Measurements from ENCODE around the gene SHC3. TPM values are rescaled to one million over a fixed set of nuclear protein-coding genes. Genes with fewer than 3 reads are reported as not detected.
A peak's percentile ranks its signal among the peaks of the same experiment; 100 is the strongest.

The SHC3 gene
- total RNA-seq, 1 donor from 2014 or later, result 0.35 TPM

DNA sequence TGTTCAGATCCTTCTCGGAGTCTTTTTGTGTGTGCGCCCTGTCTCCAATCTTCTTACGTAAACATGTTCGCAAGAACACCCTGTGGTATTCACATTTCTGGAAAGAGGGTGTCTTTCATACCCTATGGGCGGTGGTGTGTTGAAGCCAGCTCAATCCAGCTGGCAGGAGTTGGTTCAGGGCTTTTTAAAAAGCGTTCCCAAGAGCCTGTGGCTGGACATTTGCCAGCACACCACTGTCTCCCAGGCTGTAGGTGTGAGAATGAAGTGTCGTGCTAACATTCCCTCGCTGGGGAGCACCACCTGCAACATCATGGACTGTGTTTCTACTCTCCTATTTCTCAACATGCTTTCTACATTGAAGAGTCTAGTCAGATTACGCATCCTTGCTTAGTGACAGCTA, 135.6 kb downstream of the SHC3 start:
- DNase-seq (no peak), ATAC-seq (ENCODE audit: poor library complexity) (no peak)
- intact Hi-C loops (cut with DNase I), result no loop called here

DNA sequence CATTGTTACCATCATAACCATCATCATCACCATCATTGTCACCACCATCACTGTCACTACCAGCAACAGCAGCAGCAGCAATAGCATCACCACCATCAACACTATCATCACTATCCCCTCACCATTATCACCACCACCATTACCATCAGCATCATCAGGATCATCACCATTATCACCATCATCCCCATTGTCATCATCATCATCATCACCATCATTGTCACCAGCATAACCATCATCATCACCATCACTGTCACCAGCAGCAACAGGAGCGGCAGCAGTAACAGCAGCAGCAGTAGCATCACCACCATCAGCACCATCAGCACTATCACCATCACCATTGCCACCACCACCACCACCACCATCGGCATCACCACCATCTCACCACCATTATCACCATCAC, 139.0 kb downstream of the SHC3 start:
- intact Hi-C loops (cut with DNase I), result no loop called here
- DNase-seq (no peak), ATAC-seq (ENCODE audit: poor library complexity) (no peak)

DNA sequence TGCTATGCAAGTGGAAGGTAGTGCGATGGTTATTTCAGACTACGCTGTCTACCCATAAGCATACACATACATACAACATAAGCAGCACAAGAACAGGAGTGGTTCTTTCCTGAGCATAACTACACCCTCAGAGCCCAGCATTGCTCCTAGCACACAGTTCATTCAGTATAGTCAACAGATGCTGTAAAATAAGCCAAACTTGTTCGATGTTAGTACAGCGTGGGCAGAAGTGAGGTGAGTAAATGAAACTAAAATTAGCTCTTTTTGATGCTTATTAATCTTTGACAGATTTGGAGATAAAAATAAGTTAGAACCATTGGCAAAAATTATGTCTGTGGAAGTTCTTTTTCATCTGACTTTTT, 139.5 kb downstream of the SHC3 start:
- DNase-seq (no peak), ATAC-seq (ENCODE audit: poor library complexity) (no peak)
- intact Hi-C loops (cut with DNase I), result no loop called here

DNA sequence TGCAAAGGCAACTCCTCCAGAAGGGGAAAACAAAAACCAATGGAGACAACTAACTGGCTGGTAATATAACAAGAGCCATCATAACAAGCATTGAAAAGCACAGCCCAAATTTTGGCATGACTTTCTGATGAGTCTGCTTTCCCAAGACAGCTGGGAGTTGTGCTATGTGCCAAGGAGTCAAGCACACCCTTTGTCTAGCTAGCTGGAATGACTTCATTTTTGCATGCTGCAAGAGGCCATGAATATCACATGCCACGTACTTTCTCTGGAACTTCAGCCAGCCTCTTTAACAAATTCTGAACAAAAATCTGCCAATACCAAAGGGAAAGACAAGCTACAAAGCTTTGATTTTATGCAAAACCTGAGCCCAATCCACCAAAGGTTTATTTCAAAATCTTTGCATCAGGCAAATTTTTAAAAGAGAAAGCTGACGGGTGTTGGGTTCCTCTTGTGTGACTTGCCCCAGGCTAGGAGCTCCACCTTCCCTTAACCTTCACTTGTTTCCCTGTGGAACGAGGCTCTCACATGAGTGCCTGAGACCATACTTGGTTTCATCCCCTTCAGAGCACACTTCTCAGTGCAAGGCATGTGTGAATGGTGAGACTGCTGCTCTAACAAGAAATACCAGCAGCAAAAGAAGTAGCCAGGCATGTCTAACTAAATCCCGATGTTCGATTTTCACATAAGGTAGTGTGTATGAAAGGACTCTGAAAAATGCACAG, 140.1 kb downstream of the SHC3 start:
- intact Hi-C loops (cut with DNase I), result no loop called here
- DNase-seq (no peak), ATAC-seq (ENCODE audit: poor library complexity) (peak; percentile 87)

DNA sequence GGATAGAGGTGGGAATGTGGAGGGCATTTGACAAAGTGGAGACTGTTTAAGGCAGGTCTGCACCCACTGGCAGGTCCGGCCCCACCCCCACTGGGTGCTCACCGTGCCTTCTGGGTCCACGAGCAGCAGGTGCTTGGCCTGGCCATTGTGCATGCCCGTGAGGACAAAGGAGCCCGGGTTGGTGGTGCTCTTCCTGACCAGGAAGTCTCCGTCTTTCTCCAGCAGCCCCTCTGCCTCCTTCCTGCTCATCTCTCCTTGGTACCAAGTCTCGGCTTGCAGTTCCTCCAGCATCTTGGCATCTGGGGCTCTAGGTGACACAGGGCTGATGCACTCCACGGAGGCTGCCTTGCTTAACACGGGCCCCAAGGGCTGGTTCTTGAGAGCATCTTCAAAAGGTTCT, 140.7 kb downstream of the SHC3 start:
- intact Hi-C loops (cut with DNase I), result no loop called here
- no peak for ATAC-seq (ENCODE audit: poor library complexity)
- no peak for DNase-seq

DNA sequence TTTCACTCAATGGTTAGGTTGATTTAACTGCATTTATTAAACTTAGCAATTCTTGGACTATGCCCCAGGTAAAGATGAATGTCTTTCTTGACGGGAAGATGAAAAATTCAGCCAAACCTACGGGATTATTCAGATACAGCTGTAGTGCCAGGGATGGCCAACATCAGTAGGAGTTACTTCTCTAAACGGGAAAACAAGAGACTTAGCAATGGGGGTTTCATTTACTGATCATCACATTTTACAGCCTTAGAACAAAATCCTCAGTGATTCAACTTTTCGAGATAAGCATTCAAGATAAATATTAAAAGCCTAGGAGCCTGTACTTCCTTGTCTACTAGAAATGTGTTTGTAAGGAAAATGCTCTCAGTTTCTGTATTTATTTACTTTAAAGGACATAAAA, 141.3 kb downstream of the SHC3 start:
- ATAC-seq (ENCODE audit: poor library complexity) (no peak), DNase-seq (no peak)
- intact Hi-C loops (cut with DNase I), result no loop called here

DNA sequence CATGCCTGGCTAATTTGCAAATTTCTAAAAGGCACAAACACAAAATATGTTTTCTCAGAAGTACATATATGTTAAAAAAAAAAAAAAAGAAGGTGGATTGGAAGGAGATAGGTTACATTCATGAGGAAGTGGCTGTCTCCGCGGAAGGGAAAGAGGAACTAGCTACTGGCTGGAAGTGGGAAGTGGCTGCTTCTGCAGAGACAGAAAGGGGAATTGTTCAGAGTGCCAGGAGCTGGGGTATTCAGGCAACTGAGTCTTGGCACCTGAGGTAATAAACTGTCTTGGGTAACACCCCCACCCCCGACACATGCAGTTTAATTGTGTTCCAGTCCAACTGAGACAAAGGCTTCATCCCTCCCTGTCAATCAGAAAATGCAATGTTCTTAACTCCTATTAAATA, 141.7 kb downstream of the SHC3 start:
- peak; percentile 64 for ATAC-seq (ENCODE audit: poor library complexity)
- DNase-seq, result no peak

DNA sequence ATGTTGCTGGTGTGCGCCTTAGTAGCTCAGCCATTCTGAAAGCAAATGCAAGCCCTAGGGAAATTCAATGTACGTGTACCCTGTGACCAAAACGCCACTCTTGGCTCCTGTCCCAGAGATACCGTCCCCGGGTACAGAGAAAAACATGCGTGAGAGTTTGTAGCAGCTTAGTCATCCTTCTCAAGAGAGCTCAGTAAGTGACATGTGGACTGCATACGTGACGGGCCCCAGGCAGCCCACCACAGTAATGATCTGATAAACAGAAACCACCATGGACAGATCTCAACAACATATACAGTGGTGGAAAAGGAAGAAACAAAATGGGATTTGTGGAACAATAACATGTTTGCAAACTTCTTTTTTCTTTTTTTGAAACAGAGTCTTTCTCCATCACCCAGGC, 142.2 kb downstream of the SHC3 start:
- intact Hi-C loops (cut with DNase I), result no loop called here
- DNase-seq, result no peak

More for the DNA sequence above, 141.7 kb downstream of the SHC3 start:
- intact Hi-C loops (cut with DNase I), result no loop called here

DNA sequence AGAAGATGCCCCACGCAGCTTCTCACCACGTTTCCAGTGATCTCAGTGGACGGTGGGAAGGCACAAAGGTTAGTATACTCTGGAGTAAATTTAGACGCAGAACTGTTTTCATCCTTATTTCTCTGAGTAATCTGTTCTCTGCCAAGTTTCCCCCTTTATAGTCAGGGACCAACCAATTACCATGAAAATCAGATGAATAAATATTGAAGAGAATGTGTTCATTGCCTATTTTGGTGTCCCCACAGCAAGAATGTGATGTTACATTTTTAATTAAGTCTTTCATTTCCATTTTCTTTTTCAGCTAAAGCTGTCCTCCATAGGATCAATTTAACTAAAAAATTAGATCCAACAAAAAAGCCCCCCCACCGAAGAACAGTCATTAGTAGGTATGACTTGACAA, 146.0 kb downstream of the SHC3 start:
- DNase-seq (no peak), ATAC-seq (ENCODE audit: poor library complexity) (no peak)
- intact Hi-C loops (cut with DNase I), result no loop called here

More for the DNA sequence above, 142.2 kb downstream of the SHC3 start:
- ATAC-seq (ENCODE audit: poor library complexity), result peak; percentile 43

DNA sequence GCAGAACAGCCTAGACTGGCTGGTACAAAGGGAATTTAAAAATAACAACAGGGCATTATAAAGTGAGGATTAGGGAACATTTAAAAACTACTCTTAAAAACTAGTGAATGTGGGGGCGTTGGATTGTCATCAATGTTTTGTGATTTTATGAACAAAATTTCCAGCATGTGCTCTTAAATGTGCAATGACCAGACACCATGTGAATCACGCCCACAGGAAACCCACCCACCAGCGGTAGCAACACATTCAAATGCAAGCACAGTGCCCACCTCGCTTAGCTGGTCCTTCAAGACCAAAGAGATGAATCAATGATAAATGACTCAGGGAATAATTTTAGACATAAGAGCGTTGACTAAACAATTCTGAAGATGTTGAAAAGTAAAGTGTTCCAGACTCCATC, 146.4 kb downstream of the SHC3 start:
- intact Hi-C loops (cut with DNase I), result no loop called here
- ATAC-seq (ENCODE audit: poor library complexity) (no peak), DNase-seq (no peak)

DNA sequence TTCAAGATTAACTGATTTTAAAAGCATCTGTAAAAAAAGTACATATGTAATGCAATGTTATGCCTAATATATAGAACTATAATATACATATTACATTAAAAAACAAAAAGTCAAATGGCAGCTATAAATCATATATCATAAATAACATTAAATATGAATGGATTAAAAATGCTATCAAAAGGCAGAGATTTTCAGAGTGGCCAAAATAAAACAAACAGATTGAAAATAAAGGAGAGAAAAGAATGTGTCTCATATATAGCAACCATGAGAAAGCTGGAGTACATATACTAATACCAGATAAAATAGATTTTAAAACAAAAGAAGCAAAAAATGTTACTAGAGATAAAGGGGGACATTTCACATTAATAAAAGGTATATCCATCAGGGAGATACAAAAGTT, 148.8 kb downstream of the SHC3 start:
- ATAC-seq (ENCODE audit: poor library complexity), result no peak
- intact Hi-C loops (cut with DNase I), result no loop called here
- DNase-seq, result no peak

DNA sequence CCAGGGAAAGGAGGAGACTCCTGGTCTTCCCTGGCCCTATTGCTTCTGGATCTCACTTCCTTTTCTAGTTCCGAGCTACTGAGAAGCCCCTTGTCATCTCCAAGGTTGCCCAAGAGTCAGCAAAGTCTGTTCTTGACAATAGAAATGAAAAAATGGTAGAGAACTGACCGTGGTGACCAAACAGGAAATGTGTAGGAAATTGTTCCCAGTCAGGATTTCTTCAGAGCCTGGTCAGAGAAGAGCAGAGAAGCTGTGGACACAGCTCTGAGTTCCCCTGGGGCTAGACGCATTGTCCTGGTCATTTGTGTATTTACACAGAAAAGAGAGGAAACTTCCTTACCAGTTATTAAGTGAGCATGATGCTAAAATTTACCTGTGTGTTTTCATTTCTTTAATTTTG, 151.7 kb downstream of the SHC3 start:
- intact Hi-C loops (cut with DNase I), result no loop called here
- ATAC-seq (ENCODE audit: poor library complexity) (no peak), DNase-seq (no peak)

DNA sequence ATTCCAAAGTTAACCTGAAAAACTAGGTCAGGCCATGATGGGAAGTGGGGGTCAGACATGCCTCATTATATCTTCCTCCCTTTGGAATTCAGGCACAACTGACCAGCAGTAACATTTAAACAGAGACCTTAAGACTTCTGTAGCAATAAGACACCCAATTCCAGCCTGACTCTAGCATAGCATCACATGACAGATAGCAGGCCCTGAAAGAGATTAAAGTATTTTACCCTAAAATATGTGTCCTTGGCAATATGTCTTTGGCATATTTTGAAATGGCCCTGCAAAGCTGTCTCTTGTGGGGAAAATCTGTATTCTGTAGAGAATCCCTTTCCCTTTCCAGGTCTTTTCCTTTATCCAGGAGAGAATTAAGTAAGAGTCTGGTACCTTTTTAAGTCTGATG, 153.1 kb downstream of the SHC3 start:
- intact Hi-C loops (cut with DNase I), result no loop called here
- no peak for DNase-seq
- ATAC-seq (ENCODE audit: poor library complexity), result no peak

DNA sequence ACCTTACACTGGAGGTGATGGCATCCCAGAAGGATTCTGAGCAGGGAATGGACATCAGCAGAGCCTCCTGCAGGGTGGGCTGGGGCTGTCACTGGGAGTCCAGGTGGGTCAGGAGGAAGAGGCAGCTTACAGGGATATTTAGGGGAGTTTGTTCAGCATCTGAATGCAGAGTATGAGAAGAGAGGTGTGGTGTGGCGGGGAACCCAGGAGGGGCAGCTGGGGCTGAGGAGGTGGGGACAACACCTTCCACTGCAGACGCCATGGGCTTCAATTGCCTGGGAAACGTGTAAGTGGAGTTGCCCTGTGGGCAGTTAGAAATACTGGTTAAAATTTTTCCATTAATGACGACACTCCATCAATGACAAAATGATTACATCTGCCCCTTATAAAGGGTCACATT, 153.9 kb downstream of the SHC3 start:
- DNase-seq (no peak), ATAC-seq (ENCODE audit: poor library complexity) (no peak)
- intact Hi-C loops (cut with DNase I), result no loop called here

DNA sequence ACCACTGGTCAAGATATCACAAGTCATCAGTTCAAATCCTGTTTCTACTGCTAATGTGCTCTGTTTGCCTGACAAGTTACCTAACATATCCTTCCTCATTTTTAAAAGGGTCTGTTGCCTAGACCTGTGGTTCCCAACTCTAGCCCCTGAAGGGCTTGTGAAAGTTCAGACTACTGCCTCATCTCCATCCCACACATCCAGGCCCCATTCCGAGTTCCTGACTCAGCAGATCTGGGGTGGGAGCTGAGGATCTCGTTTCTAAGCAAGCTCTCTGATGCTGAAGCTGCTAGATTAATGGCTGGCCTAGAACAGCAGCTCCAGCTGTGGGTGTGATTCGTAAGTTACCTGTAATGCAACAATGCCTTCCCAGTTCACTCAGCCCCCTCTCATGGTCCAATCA, 154.9 kb downstream of the SHC3 start:
- intact Hi-C loops (cut with DNase I), result no loop called here
- DNase-seq, result no peak
- ATAC-seq (ENCODE audit: poor library complexity), result no peak

DNA sequence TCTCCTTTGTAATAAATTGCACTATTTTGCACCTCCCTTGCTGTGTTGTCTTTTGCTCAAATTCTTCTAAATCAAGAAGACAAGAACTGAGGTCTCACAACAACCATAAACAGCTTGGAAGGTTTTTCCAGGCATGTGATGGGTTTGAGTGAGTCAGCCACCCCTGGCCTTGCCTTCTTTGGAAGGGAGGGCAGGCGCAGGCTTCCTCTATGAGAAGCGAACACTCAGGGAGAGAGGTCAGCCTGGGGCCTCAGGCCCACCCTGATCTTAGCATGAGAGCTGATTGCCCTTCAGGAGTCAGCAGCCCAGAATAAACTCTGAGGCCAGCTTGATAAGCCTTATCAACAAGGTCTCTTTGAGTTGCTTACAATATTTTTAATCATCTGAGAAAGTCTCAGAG, 155.7 kb downstream of the SHC3 start:
- ATAC-seq (ENCODE audit: poor library complexity) (peak; percentile 64), DNase-seq (no peak)
- intact Hi-C loops (cut with DNase I), result no loop called here

DNA sequence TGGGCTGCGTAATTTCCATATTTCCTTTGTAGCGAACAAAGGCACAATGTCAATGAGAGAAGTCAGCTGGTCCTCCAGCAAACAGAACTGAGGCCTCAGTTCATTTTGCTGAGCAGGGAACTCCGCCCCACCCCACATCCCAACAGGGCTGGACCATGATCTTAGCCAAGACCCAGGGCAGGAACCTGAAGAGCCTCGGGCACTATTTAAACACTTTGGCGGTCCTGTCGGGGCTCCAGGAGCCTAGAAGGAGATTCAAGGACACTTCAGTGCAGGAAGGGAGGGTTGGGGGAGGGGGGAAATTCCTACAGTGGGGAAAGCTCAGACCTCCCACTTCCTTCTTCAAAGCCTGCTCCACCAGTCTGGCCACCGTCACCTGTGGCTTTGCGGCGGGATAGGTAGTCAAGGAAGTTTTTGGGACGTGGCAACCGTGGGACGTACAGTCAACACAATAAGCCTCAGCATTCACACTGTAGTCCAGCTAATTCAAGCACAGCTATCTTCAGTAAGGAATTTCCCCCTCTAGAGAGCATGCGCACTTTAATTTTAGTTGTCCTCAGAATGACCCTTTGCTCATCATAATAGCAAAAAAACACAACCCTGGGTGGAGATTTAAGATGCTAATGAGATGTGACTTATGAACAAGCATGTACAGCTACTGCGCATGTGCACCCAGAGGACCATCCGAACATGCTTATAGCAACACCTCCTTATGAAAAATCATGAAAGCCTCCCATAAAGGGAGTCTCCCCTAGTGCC, 156.4 kb downstream of the SHC3 start:
- intact Hi-C loops (cut with DNase I), result no loop called here
- ATAC-seq (ENCODE audit: poor library complexity), result peak; percentile 72
- DNase-seq, result peak; percentile 52

DNA sequence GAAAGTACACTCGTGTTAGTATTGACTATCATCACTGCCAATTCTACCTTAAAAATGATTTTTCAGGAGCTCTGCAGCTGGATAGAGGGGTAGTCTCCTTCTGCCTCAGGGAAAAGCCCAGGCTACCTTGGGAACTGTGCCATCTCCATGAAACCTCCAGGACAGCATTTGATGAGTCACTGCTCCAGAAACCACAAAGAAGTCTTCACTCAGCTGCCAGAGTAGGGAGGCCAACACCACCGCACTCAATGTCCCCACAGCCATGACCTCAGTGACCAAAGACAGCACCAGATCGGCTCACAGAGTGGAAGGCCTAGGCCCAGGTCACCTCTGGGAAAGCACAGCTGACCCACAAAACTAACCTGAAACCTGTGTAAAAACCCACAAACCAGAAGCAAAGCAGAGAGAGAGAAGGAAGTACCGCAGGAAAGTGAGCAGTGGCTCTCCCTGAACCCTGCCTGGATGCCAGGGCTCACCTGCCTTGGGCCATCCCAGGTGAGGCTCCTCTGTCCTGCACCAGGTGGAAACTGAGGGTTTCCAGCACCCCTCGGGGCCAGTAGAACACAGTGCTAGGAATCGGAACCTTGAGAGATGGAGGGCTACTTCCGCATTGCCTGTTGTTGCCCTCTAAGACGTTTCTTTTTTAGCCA, 157.3 kb downstream of the SHC3 start:
- DNase-seq (peak; percentile 49), ATAC-seq (ENCODE audit: poor library complexity) (peak; percentile 61)
- intact Hi-C loops (cut with DNase I), result no loop called here

DNA sequence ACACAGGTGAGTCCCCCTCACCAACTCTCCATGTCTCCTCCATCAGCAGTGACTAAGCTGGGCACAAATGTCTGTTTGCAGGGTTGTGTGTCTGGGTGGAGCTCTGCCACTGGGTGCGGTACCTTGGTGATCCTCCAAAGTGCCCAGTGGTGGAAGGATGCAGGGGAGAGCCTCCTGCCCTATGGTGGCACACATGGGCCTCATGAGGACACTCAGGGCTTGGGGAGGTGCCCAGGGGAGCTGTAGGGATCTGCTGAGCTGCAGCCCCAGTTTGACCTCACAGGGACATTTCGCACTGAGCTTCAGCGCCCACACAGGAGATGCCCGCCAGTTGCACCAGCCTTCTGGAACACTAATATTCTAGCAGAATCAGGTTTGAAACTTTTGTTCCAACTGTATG, 157.9 kb downstream of the SHC3 start:
- intact Hi-C loops (cut with DNase I), result no loop called here
- DNase-seq (no peak), ATAC-seq (ENCODE audit: poor library complexity) (no peak)

DNA sequence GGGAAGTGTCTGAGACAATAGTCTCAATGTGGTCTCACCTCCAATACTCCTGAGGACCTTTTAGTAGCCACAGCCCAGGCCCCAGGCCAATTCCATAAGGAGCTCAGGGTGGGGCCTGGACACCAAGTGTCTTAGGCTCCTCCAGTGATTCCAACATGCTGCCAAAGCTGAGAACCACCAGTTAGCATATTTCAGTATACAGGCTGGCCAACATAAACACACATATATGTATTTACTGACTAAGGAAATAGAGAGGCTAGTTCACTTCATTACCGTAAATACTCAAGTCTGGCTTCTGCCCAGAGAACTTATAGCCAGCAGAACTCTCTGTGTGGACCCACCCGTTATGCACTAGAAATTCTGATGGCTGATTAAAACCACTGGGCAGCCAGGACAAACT, 163.3 kb downstream of the SHC3 start:
- DNase-seq (no peak), ATAC-seq (ENCODE audit: poor library complexity) (no peak)
- intact Hi-C loops (cut with DNase I), result no loop called here
